CD4-positive, alpha-beta T cell (primary cell): ENCODE results near the gene RUNX1. TPM values are rescaled to one million over a fixed set of nuclear protein-coding genes. Genes with fewer than 3 reads are reported as not detected.

Source experiments
- ATAC-seq: fragments of 200-7000 bp; cut with Tn5 transposase; one replicate; pipeline ENCODE4 v1.10.0; 2022; ENCODE audit warnings: mild to moderate bottlenecking; ENCODE audit not compliant: poor library complexity
- CTCF ChIA-PET: fragments of 350-600 bp; sonication (Branson Sonifier 250); formaldehyde crosslinking; loops from one replicate; lab custom pipeline; 2021; ENCODE audit warnings: antibody characterized with exemption, inconsistent platforms; lab: Charles Lee
- POLR2A ChIA-PET: fragments of 350-600 bp; sonication (Branson Sonifier 250); formaldehyde crosslinking; loops from one replicate; lab custom pipeline; 2021; ENCODE audit warnings: antibody characterized with exemption, inconsistent platforms; lab: Charles Lee
- DNase-seq, 14 experiments: peaks; one replicate each; pipeline ENCODE4 v3.0.0-alpha.2; 2013 to 2020; ENCODE audit warnings: mixed read lengths in 2 of 14
- H3K27ac ChIP-seq, 2 donors: one replicate each; pipeline versions ENCODE4 v1.5.1 to v1.7.0; 2013; ENCODE audit warnings: low read length in 2 of 2, low read depth in 1 of 2, mild to moderate bottlenecking in 1 of 2
- H3K27me3 ChIP-seq, 2 experiments: 1 replicate in 1 of 2; 2 replicates in 1 of 2; pipeline versions ENCODE4 v1.6.1 to v1.7.0; 2013; ENCODE audit warnings: low read length in 2 of 2, control low read depth in 1 of 2, mild to moderate bottlenecking in 1 of 2, moderate library complexity in 1 of 2; ENCODE audit not compliant: insufficient read depth in 2 of 2, control insufficient read depth in 1 of 2
- H3K36me3 ChIP-seq: one replicate; pipeline ENCODE4 v1.6.1; 2013; ENCODE audit warnings: low read length, control low read depth; ENCODE audit not compliant: insufficient read depth
- H3K4me1 ChIP-seq: one replicate; pipeline ENCODE4 v1.6.1; 2013; ENCODE audit warnings: low read length, control low read depth; ENCODE audit not compliant: insufficient read depth
- H3K4me3 ChIP-seq: one replicate; pipeline ENCODE4 v1.5.1; 2013; ENCODE audit warnings: mild to moderate bottlenecking, low read length, moderate library complexity
- H3K9me3 ChIP-seq, 2 experiments: 1 replicate in 1 of 2; 2 replicates in 1 of 2; pipeline versions ENCODE4 v1.6.1 to v1.7.0; 2013; ENCODE audit warnings: low read length in 2 of 2, mild to moderate bottlenecking in 2 of 2, control low read depth in 1 of 2, moderate library complexity in 1 of 2; ENCODE audit not compliant: control insufficient read depth in 1 of 2, insufficient read depth in 1 of 2
- H3K27ac Mint-ChIP-seq: one replicate; pipeline ENCODE4 v1.8.0; 2020; ENCODE audit warnings: mixed read lengths
- H3K27me3 Mint-ChIP-seq: one replicate; pipeline ENCODE4 v1.8.0; 2021; ENCODE audit warnings: mixed read lengths
- H3K36me3 Mint-ChIP-seq: one replicate; pipeline ENCODE4 v1.8.0; 2021; ENCODE audit warnings: low read depth, mixed read lengths
- H3K4me1 Mint-ChIP-seq: one replicate; pipeline ENCODE4 v1.8.0; 2021; ENCODE audit warnings: low read depth, mixed read lengths
- H3K4me3 Mint-ChIP-seq: one replicate; pipeline ENCODE4 v1.8.0; 2020; ENCODE audit warnings: mild to moderate bottlenecking, mixed read lengths
- H3K9me3 Mint-ChIP-seq: one replicate; pipeline ENCODE4 v1.8.0; 2020; ENCODE audit warnings: mixed read lengths
- intact Hi-C, 2 experiments: fragments of 100-400 bp; cut with DNase I in 1 of 2; cut with micrococcal nuclease in 1 of 2; formaldehyde crosslinking; loops; one replicate each; pipeline versions ENCODE4 v1.15.1 to v1.9.0; 2023 to 2025; cut with DNase I, micrococcal nuclease
- total RNA-seq, 174 experiments: library from RNA in 2 of 174; stranded (reverse) in 2 of 174; gene quantifications; one replicate each; pipeline ENCODE4 v1.2.3 and lab custom pipeline; 2021 to 2026
- TF ChIP-seq, protein P1 (sequence below): fragments of 200-600 bp; IDR thresholded peaks from one replicate; pipeline ENCODE4 v1.8.0; 2022; ENCODE audit warnings: antibody characterized with exemption, mild to moderate bottlenecking

Gene RUNX1
- total RNA-seq, 2 experiments from 2014 or later, result 71.7 to 74.3 TPM

DNA sequence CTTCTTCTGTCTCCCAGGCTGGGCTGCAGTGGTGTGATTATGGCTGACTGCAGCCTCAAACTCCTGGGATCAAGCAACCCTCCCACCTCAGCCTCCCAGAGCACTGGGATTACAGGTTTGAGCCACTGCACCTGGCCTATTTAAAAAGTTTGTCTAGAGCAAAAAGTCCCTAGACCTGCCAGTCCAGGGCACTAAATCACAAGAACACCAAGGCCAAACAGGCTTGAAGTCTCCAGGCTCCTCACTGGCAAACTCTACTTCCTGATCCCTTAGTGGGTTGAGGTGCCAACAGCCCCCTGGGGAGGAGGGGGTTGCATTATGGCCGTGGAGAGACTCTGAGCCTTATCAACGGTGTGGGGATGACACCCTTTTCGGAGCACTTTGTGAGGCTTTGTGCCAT is 304.3 kb downstream of the RUNX1 start:
- intact Hi-C loops, result loop anchor here (1.0 to 5.0 kb wide), 4 partner anchors 598 to 1284 kb away; no protein-coding TSS in a partner anchor
- Histone ChIP-seq H3K4me1 (peaks cover 8% of the 10 kb centered on the region), H3K36me3 (no peaks in the 10 kb centered on the region), H3K9me3 (no peaks in the 10 kb centered on the region), H3K4me3 (no peak overlapping the region), H3K27me3 (no peaks in the 10 kb centered on the region), H3K27ac (no peak overlapping the region)
- CTCF ChIA-PET, result interaction anchor here (0.6 to 2.2 kb wide), 12 partner anchors 40 to 1283 kb away, joined by 3 to 18 read pairs (median 4); no protein-coding TSS in a partner anchor
- ATAC-seq (no peak), DNase-seq (no peak)
- Mint-ChIP-seq H3K27ac (no peak overlapping the region), H3K4me3 (no peak overlapping the region), H3K9me3 (no peaks in the 10 kb centered on the region), H3K36me3 (no peaks in the 10 kb centered on the region), H3K27me3 (no peaks in the 10 kb centered on the region), H3K4me1 (peaks cover 5% of the 10 kb centered on the region)
- TF ChIP-seq, protein P1, sequence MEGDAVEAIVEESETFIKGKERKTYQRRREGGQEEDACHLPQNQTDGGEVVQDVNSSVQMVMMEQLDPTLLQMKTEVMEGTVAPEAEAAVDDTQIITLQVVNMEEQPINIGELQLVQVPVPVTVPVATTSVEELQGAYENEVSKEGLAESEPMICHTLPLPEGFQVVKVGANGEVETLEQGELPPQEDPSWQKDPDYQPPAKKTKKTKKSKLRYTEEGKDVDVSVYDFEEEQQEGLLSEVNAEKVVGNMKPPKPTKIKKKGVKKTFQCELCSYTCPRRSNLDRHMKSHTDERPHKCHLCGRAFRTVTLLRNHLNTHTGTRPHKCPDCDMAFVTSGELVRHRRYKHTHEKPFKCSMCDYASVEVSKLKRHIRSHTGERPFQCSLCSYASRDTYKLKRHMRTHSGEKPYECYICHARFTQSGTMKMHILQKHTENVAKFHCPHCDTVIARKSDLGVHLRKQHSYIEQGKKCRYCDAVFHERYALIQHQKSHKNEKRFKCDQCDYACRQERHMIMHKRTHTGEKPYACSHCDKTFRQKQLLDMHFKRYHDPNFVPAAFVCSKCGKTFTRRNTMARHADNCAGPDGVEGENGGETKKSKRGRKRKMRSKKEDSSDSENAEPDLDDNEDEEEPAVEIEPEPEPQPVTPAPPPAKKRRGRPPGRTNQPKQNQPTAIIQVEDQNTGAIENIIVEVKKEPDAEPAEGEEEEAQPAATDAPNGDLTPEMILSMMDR, result no peak
- POLR2A ChIA-PET, result interaction anchor here (1.4 to 2.2 kb wide), 2 partner anchors 656 to 1096 kb away, joined by 5 to 9 read pairs; no protein-coding TSS in a partner anchor

- Mint-ChIP-seq H3K27ac (no peak overlapping the region), H3K4me1 (peaks cover 5% of the 10 kb centered on the region), H3K4me3 (no peak overlapping the region), H3K27me3 (no peaks in the 10 kb centered on the region), H3K9me3 (no peaks in the 10 kb centered on the region), H3K36me3 (no peaks in the 10 kb centered on the region)
- ATAC-seq (no peak), DNase-seq (no peak)
- Histone ChIP-seq H3K36me3 (no peaks in the 10 kb centered on the region), H3K9me3 (no peaks in the 10 kb centered on the region), H3K4me3 (no peak overlapping the region), H3K27ac (no peak overlapping the region), H3K27me3 (no peaks in the 10 kb centered on the region), H3K4me1 (peaks cover 8% of the 10 kb centered on the region)
- CTCF ChIA-PET, result interaction anchor here (2.2 kb wide), 1 partner anchor 1284 kb away, joined by 12 read pairs; no protein-coding TSS in a partner anchor
- intact Hi-C loops, result no loop called here
- TF ChIP-seq, protein P1, result no peak
- POLR2A ChIA-PET, result no interaction called here
These were observed 305.3 kb downstream of the RUNX1 start for GRCh38 chr21:34743831-34744230.

DNA sequence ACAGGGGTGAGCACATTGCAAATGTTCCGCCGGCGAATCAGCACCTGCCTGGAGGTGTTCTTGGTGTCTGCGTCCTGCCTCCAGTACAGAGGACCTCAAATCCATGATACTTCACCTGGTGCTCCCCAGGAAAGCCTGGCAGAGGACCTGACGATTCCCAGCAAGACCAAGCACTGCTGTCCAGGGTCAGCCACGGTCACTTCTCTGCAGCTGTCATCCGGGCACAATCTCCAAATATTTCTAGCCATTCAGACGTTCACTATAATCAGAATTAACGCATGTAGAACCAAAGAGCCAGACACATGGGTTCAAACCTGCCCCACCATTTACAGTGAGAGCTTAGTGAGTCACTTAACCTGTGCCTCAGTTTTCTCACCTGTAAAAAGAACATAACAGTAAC is 305.8 kb downstream of the RUNX1 start:
- Mint-ChIP-seq H3K27me3 (no peaks in the 10 kb centered on the region), H3K4me1 (peaks cover 5% of the 10 kb centered on the region), H3K9me3 (no peaks in the 10 kb centered on the region), H3K4me3 (no peak overlapping the region), H3K36me3 (no peaks in the 10 kb centered on the region), H3K27ac (no peak overlapping the region)
- POLR2A ChIA-PET, result no interaction called here
- Histone ChIP-seq H3K36me3 (no peaks in the 10 kb centered on the region), H3K9me3 (no peaks in the 10 kb centered on the region), H3K27me3 (no peaks in the 10 kb centered on the region), H3K27ac (no peak overlapping the region), H3K4me1 (peaks cover 8% of the 10 kb centered on the region), H3K4me3 (no peak overlapping the region)
- no peak for ATAC-seq
- no peak for DNase-seq
- CTCF ChIA-PET, result no interaction called here
- TF ChIP-seq, protein P1, result no peak
- intact Hi-C loops, result no loop called here
